ENCODE data around the gene CADM2. TPM values are rescaled to one million over a fixed set of nuclear protein-coding genes. Genes with fewer than 3 reads are reported as not detected.

CADM2 gene
- total RNA-seq, 4 donors from 2014 or later = 1.7 to 34.7 (median 7.9) TPM

GRCh38 chr3:85258326-85258725 lies 299.5 kb downstream of the CADM2 start:
- no peak for ATAC-seq (ENCODE audit: low FRiP score)
- TF ChIP-seq, protein P1, sequence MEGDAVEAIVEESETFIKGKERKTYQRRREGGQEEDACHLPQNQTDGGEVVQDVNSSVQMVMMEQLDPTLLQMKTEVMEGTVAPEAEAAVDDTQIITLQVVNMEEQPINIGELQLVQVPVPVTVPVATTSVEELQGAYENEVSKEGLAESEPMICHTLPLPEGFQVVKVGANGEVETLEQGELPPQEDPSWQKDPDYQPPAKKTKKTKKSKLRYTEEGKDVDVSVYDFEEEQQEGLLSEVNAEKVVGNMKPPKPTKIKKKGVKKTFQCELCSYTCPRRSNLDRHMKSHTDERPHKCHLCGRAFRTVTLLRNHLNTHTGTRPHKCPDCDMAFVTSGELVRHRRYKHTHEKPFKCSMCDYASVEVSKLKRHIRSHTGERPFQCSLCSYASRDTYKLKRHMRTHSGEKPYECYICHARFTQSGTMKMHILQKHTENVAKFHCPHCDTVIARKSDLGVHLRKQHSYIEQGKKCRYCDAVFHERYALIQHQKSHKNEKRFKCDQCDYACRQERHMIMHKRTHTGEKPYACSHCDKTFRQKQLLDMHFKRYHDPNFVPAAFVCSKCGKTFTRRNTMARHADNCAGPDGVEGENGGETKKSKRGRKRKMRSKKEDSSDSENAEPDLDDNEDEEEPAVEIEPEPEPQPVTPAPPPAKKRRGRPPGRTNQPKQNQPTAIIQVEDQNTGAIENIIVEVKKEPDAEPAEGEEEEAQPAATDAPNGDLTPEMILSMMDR (IDR thresholded peaks at IDR 0.05) = no peak

GRCh38 chr3:85258819-85259218 lies 300.0 kb downstream of the CADM2 start:
- no peak for ATAC-seq (ENCODE audit: low FRiP score)

More at GRCh38 chr3:85258326-85258725, 299.5 kb downstream of the CADM2 start:
- DNase-seq (ENCODE audit: low spot score) = no peak

GRCh38 chr3:85259748-85260147 lies 301.0 kb downstream of the CADM2 start:
- DNase-seq (ENCODE audit: low spot score) (no peak), ATAC-seq (ENCODE audit: low FRiP score) (no peak)
- TF ChIP-seq, protein P1 (IDR thresholded peaks at IDR 0.05) = no peak

More at GRCh38 chr3:85258819-85259218, 300.0 kb downstream of the CADM2 start:
- TF ChIP-seq, protein P1 (IDR thresholded peaks at IDR 0.05) = no peak
- no peak for DNase-seq (ENCODE audit: low spot score)

DNA sequence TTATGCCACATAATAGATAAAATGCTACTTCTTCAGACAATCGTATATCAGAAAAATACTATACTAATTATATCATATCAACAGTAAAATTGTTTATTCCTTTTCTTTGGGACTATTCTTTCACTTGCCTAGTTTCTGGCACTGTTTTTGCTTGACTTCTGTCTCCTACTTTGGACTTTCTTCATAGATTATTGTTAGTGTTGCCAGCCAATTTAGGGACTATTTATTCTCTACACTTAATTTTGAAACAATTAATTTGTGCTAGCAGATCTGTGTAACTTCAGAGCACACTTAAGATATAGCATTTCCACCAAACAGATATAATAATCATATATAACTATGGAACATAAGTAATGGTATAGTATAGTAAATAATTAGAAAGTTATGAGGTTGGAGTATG lies 305.6 kb downstream of the CADM2 start:
- DNase-seq (ENCODE audit: low spot score) (no peak), ATAC-seq (ENCODE audit: low FRiP score) (no peak)
- TF ChIP-seq, protein P1 (IDR thresholded peaks at IDR 0.05) = no peak

DNA sequence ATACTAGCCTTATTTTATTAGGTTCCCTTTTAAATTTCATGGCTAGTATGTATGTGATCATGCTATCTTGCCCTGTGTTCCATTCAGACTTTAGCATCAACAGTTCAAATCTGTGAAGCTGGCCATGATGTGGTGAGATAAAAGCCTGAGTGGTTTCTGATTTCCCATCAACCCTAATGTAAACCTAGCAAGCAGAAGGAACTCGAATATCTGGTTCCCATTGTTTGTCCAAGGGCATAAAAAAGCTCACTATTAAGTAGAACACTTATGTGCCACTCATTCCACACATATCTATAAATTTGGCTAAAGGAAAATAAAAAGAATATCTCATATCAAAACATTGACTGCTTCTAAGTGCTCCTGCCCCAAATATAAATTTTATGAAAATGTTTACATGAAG lies 311.7 kb downstream of the CADM2 start:
- TF ChIP-seq, protein P1 (IDR thresholded peaks at IDR 0.05) = no peak
- DNase-seq (ENCODE audit: low spot score) (no peak), ATAC-seq (ENCODE audit: low FRiP score) (no peak)

- TF ChIP-seq, protein P1 (IDR thresholded peaks at IDR 0.05) = no peak
- DNase-seq (ENCODE audit: low spot score) (no peak), ATAC-seq (ENCODE audit: low FRiP score) (no peak)
Observed at GRCh38 chr3:85271911-85272310, 313.1 kb downstream of the CADM2 start.

GRCh38 chr3:85288257-85288656 lies 329.5 kb downstream of the CADM2 start:
- no peak for ATAC-seq (ENCODE audit: low FRiP score)
- TF ChIP-seq, protein P1 (IDR thresholded peaks at IDR 0.05) = no peak
- no peak for DNase-seq (ENCODE audit: low spot score)

Data from omental fat pad (tissue), 4 donors.